Head of caudate nucleus (tissue), 42 donors: ENCODE results near the gene KLK14.
A peak's percentile ranks its signal among the peaks of the same experiment; 100 is the strongest.

ENCODE experiments used
- DNase-seq, 42 donors: peaks; one replicate each; pipeline versions ENCODE4 v3.0.0 to v3.0.0-alpha.2; 2020 to 2021; ENCODE audit warnings: mixed read lengths in 7 of 42
- intact Hi-C: fragments of 100-400 bp; cut with DNase I; formaldehyde crosslinking; loops from one replicate; pipeline ENCODE4 v1.15.0; 2022

KLK14 gene

DNA sequence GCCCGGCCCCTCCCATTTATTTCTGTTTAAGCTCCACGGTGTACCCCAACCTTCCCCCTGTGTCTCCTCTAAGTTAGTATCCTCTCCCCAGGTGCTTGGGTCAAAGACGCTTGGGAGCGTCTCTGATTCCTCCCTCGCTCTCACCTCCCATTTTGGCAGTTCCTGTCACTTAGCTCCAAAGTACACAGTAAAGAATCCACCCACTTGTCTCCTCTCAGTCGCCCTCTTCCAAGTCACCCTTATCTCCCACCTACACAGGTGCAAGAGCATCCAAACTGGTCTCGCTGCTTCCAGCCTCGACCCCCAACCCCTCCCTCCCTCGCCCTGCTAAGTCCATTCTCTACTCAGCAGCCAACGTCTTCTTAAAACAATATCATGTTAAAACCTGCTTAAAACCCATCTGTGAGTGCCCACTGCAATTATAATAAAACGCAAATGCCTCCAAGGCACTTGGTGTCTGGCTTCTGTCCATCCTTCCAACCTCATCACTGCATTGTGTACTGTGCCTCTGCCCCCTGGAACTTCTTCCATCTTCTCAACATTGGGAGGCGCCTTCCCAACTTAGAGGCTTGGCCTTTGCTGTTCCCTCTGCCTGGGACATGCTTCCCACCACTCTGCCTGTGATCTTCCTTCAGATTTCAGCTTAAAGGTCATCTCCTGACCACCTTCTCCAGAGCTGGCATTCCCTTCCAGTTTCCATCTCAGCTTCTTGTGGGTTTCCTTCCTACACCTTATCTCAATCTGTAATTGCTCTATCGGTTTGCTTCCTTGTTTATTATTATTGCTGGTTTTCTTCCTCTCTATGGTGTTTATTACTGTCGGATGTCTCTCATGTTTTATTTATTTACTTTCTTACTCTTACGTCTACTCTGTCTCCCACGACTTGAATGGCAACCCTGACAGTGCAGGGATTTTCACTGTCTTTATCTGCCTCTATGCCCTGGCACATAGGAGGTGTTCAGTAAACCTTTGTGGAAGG is 9.5 kb upstream of the KLK14 start:
- no peak for DNase-seq
- intact Hi-C loops, result loop anchor here (10.0 kb wide), 2 partner anchors 67 to 157 kb away; partner anchors contain the start of gene KLK11

DNA sequence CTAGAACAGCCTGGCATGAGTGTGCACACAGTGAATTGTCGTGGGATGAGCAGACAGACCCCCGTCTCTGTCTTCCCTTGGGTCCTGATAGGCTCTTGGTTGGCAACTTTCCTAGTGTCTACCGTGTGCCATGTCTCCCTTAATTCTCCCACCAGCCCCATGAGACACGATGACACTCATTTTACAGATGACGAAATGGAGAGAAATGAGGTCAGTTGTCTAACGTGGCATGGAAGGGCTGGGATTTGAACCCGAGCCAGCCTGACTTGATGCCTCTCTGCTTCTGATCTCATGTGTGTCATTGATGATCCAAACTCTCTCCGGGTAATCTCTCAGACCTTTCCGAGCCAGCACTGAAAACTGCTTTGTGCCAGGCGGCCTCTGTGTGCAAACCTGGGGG is 8.4 kb upstream of the KLK14 start:
- no peak for DNase-seq
- intact Hi-C loops, result loop anchor here (10.0 kb wide), 2 partner anchors 66 to 156 kb away; partner anchors contain the start of gene KLK11

DNA sequence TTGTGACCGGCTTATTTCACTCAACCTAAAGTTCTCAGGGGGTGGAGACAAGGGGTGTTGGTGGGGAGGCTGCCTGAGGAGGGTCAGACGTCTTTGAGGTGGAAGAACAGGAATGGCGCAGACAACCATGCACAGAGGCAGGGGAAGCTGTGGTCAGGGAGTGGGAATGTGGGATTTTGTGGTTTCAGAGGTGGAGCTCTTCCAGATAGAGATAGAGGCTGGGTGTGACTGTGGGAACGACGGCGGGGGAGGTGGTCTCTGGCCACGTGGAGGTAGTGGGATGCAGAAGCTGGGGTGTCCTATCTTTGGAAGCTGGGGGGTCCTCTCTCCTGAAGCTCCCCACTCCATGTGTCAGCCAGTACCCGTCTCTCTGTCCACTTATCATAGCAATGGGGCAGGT is 7.8 kb upstream of the KLK14 start:
- no peak for DNase-seq
- intact Hi-C loops, result loop anchor here (10.0 kb wide), 2 partner anchors 66 to 156 kb away; partner anchors contain the start of gene KLK11

DNA sequence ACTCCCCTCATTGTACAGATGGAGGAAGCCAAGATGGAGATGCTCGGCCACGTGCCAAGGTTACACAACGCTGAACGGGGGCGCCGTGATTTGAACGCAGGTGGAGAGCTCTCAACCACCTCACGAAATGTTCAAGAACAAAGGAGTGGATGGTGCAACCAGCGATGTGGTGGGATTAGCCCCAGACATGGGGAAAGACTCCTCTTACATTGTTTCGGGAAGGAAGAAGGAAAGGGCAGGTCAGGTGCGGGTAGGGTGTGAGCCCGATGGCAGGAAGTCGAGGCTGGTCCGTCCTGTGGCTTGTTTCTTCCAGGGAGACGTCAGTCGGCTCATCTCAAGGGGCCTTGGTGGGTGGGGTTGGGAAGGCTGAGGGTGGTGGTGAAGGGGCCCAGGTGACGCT is 7.1 kb upstream of the KLK14 start:
- no peak for DNase-seq
- intact Hi-C loops, result loop anchor here (10.0 kb wide), 2 partner anchors 65 to 155 kb away; partner anchors contain the start of gene KLK11

DNA sequence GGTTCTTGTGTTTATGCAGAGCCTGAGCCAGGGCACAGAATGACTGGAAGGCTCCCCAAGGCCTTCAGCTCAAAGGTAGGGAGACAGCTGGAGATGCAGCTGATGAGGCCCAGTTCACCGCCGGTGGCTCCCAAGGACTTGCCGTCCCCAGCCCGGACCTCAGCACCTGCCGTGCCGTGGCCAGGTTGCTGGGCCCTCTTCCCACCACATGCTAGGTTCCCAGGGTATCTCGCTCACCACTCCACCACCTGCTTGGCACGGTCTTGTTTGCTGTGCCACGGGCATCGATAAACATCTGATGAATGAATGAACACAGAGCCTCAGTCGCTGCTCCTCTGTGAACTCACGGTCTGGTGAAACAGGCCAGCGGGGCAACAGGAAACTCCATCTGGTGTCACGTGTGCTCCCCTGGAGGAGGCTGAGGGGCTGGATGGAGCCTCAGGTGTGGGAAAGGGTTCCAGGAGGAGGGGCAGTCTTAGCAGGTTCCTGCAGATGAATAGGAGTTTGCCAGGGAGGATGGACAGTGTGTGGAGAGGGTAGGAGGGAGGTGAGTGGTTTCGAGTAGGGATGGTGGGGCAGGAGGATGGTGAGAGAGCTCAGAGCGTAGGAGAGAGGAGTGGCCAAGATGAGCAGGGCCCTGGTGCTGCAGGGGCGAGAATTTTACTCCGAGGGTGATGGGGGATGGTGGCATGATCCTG is 3.6 kb upstream of the KLK14 start:
- intact Hi-C loops, result no loop called here
- DNase-seq, result no peak

DNA sequence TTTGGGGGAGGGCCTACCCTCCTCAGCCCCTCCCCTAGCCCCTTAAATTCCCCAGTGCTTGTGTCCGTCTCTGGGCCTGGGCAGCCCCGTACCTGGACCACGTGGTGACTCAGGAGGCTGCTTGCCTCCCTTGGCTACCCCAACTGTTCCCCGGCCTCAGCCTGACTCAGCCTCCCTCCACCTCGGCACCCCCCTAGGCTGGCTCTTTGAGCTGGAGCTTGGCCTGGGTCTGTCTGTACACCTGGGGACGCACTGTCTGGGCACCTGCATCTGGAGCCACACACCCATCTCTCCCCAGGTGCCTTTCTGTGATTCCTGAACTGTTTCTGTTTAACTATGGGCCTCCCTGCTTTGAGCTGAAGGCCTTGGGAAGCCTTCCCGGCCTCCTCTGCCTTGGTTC is 1.8 kb upstream of the KLK14 start:
- intact Hi-C loops, result no loop called here

DNA sequence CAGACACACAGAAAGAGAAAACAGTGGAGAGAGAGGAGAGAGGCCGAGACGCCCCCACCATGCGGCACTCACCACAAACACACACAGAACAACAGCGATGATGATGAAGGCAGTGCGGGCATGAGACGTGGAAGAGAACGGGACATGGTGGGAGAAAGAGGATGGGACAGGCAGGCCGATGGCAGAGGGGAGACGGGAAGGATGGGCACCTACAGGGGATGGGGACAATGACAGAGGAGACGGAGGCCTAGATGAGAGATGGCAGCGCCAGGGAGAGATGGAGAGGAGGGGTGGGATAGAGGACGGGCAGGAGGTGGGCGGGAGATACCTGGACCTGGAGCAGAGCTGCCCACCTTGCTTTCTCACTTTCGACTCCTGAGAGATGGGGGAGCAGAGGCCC is 1.1 kb upstream of the KLK14 start:
- intact Hi-C loops, result no loop called here
- no peak for DNase-seq

More for the DNA sequence above, 1.8 kb upstream of the KLK14 start:
- DNase-seq, result no peak

DNA sequence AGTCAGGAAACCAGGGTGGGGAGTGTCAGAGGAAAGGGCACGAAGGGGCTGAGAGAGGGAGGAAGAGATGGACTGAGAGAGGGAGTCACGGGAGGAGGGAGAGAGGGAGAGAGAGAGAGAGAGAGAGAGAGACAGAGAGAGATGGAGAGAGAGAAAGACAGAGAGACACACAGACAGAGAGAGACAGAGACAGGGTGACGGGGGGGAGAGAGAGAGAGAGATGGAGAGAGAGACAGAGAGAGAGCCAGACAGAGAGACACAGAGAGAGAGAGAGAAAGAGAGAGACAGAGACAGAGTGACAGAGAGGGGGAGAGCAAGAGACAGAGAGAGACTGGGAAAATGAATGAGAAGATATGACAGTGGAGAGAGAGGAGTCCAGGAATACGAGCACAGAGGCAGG is 494 bp upstream of the KLK14 start:
- no peak for DNase-seq
- intact Hi-C loops, result no loop called here

DNA sequence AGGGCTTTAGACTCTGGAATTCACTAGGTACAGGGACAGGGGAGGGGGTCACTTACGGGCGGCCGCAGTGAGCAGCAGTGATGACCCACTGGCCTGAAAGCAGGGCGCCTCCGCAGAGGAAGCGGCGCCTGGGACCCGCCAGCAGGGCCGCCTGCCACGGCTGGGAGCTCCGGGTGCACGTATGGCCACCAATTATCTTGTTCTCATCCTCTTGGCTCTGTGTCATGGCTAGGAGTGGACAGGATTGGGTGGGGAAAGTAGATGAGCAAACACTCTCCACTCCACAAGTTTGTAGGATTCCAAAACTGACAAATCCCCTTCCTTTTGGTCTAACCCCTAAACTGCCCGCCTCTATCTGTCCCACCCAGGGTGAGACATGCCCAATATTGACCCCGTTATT is 1.2 kb downstream of the KLK14 start:
- intact Hi-C loops, result no loop called here

DNA sequence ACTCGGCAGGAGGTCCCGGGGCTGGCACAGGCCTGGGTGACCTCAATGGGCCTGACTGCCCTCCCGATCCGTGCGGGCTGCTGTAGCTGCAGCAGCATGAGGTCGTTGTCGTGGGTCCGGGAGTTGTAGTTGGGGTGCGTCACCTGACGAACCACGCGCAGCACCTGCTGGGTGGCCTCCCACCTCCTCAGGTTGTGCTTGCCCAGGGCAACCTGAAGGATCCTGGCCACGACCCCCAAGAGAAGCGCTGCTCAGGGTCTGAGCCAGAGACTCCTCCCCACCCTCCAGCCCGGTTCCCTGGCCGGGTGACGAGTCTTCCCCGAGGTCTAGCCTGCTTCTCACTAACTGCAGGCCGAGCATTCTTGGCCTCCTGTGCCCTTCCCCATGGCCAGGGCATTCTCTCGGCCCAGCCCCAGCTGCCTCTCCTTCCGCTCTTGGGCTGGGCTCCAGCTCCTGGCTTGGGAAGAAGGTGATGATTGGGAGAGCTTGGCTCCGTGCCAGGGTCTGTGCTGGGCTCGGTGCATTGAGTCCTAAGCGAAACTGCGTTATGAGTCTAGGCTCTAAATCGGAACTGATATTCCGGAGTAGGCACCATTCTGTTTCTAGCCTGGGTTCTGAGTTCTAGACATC is 3.1 kb downstream of the KLK14 start:
- intact Hi-C loops, result no loop called here
- DNase-seq, result peak in 5 of 42 donors; percentile 11 to 59 (median 29)

More for the DNA sequence above, 1.2 kb downstream of the KLK14 start:
- no peak for DNase-seq

DNA sequence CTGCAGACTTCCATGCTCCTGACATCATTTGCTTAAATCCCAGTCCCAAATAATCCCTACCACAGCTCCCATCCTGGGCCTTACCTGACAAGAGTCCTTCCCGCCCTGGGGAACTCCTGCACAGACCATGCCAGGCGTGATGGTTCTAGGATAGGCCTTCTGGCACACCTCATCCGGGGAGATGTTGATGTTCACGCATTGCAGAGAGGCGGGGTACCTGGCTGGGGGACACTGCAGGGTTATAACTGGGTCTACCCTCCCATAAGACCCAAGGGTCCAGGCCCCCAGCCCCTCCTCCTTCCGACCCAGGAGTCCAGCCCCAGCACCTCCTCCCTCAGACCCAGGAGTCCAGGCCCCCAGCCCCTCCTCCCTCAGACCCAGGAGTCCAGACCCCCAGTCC is 4.0 kb downstream of the KLK14 start:
- intact Hi-C loops, result no loop called here
- no peak for DNase-seq

DNA sequence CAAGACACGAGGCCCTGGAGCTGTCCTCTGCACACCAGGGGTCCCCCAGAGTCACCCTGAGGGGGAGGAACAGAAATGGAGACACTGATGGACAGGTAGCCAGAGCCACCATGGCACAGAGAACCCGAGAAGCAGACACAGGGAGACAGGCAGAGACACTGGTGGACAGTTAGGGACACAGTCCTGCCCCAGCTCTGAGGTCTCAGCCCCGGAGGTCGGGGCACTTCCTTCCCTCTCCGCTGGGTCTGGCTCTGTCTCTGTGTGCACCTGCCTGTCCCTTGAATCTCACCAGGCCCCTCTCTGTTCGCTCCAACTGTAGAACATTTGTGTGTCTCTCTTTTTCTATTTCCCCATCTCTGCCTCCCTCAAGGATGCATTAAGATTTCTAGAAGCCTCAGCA is 4.6 kb downstream of the KLK14 start:
- intact Hi-C loops, result no loop called here
- no peak for DNase-seq

DNA sequence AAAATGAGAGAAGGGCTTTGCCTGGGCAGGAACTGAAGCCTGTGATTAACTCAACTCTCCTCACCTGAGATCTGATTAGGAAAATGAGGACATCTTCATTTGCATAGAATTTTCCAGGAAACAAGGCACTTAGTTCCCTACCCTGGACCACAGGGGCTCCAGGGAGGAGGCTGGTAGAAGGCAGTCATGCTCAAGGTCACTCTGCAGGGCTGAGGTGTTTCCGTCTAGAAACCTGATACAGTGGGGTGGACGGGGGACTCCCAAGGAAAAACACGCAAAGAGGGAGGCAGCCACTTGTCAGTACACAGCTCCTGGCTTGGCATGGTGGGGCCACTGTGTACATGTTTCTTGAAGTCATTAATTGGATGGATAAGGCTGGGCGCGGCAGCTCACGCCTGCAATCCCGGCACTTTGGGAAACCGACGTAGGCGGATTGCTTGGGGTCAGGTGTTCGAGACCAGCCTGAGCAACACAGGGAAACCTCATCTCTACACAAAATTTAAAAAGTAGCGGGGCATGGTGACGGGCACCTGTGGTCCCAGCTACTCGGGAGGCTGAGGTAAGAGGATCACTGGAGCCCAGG is 6.0 kb downstream of the KLK14 start:
- intact Hi-C loops, result no loop called here
- DNase-seq, result no peak

DNA sequence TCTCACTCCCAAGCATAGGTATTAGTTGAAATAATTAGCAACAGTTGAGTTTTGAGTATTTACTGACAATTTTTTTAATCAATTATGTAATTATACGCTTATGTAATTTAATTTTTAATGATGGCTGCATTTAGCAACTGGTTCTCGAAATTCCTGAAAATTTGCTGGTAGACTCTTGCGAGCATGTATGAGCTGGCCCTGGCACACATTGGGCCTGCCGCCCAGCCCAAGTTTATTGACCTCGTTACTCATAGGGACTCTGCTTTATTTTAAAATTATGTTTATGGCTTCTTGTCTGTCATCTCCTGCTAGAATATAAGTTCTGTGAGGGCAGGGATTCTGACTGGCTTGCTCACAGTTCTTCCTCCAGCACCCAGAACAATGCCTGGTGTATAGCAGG is 6.7 kb downstream of the KLK14 start:
- intact Hi-C loops, result no loop called here
- DNase-seq, result no peak

DNA sequence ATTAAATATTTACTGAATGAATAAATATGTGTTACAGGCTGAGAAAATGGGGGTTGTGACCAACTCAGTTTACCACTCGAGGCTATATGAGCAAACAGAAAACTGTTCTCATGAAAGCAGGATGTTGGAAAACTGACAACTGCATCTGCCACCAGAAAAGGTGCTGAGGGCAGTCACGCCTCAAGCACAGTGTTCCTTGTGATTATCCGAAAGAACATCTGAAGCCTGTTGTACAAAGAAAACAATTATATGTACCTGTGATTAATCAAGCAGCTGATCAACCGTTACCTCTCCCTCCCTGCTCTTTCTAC is 11.6 kb downstream of the KLK14 start:
- intact Hi-C loops, result no loop called here
- no peak for DNase-seq

DNA sequence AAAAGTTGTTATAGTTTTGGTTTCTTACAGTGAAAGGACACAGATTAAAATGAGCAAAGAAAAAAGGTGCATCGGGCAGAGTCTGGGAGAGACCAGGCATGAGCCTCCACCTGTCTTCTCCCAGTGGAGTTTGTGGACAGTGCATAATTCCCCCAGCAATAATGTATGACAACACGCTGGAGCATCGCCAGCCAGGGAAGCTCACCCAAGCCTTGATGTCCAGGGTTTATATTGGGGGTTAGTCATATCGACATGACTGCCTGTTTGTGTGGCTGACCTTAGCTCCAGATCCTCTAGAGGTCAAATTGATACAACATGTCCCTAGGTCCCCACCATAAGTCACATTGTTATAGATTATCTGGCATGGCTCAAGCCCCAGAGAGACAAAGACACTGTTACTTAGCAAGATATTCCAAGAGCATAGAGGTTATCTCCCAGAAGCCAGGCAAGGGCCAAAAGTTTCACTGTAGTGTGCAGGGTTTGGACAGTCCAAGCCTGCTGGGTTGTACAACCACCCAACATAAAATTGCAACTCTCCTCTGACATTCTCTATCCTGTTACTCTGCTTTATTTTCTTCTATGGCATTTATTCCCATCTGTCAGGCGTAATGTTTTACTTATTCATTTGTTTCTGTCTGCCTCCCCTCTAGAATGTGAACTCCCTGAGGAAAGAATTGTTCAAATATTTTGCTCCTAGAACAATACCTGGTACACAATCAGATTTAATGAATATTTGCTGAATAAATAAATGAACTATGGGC is 12.2 kb downstream of the KLK14 start:
- intact Hi-C loops, result no loop called here
- DNase-seq, result no peak

DNA sequence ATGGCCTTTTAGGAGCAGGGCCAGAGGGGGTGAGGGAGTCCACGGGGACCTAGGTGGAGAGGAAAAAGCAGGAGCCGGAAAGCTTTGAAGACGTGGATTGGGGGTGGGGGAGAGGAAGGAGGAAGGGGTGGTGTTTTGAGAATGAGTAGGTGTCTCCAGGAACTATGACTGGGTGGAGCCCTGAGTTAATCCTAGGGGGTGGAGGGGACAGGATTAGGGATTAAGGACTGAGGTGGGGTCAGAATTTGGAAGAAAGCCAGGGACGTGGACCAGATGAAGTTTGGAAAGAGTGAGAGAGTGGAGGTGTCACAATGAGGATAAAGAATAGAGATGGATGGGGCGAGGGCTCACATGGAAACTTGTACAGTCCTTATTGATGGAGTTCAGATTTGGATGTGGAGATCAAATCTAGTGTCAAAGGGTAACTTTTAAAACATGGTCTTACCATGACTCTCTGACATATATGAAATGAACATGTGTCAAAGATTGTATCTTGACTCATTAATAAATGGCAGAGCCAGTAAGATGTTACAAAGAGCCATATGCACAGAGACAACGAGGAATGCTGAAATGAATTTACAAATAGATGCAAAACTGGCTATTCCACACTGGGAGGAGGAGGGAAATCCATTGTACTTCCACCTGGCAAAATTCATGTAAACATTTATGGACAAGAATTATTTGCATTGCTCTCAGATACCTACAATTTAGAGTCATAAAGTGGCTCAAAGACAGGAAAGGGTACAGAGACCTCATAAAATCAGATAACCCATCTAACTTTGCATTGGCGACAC is 16.1 kb downstream of the KLK14 start:
- DNase-seq, result no peak
- intact Hi-C loops, result no loop called here
